Suppressor macrophage treated with lipopolysaccharide for 1 hour (primary cell): Measurements from ENCODE around the gene NEK11.
"Not testable (repeated sequence)": the region's sequence is repeated elsewhere in the genome, so short reads cannot be mapped to it uniquely, and the experiment has no call there.

ENCODE experiments used
- DNase-seq, 3 donors: peaks; one replicate each; pipeline ENCODE4 v3.0.0-alpha.2; 2020 to 2022

Gene NEK11

DNA sequence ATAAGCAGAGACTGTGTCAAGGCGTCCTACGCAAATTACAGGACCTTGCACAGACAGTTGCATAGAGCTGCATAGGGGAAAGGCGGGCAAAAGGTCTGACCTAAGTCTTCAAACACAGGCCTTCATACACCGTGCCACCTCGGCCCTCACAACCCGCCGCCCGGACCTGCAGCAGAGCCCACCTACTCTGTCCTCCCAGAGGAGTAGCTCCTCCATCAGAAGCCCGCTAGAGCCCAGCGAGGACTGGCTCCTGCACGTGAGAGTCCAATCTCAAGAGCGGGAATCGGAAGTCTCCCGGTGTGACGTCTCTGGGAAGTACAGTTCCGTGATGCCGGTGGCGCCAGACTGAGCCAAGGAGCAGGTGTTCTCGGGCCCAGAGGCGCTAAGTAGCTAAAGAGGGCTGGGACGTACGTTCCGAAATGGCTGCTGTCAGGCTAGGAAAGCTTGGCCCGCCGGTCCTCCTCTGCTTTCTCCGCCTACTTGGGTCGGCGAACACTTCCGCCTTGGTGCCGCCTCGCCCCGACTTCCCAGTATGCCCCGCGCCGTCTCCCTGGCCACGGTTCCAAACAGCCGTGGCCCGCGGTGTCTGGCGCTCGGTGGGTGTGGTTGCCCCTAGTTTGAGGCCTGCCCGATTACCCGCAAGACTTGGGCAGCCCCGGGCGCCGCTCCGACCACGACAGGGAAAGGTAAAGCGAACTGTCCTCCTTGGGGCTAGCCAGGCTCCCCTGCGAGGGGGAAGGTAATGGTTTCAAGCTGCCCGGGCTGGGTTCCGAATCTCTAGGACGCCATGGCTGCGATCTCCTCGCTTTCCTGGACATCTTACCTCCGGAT, at the start of gene NEK11, which contains the start of gene ASTE1:
Gene NEK11 (plus strand): TSS at position 557 of the 831 bp plus-strand sequence. CDS start 2,832 bp downstream, outside the sequence.
Gene ASTE1 (minus strand): TSS at position 505 of the 831 bp plus-strand sequence. CDS start 1,519 bp downstream, outside the sequence.
- DNase-seq = peak; percentile 90 to 94 (median 93)

GRCh38 chr3:130979117-130979516, 47.6 kb upstream of the NEK11 start:
- no peak for DNase-seq

DNA sequence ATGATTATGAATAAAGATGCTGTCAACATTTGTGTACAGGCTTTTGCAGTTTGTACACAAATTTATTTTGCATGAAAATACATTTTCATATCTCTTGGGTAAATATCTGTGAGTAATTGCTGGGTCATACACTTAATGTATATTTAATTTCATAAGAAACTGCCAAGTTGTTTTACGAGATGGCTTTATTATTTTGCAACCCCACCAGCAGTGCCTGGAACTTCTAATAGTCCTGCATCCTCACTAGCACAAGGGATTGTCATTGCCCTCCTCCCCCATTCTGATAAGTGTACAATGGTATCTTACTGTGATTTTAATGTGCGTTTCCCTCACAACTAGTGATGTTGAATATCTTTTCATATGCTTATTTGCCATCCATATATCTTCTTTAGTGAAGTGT, 45.2 kb upstream of the NEK11 start:
- DNase-seq = no peak

DNA sequence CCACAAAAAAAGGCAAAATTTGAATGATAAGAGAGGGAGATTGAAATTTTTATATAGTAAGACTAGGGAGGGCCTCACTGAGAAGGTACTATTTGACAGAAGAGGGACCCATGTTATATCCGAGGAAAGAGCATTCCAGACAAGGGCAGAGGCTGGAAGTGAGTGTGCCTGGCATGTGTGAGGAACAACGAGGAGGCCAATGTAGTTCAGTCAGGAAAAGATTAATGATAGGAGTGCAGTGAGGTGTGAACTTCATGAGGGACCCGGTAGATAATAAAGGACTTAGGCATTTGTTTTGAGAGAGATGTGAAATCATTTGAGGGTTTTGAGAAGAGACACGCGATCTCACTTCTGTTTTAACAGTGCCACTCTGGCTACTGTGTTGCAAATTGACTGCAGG, 36.4 kb upstream of the NEK11 start:
- DNase-seq = no peak

DNA sequence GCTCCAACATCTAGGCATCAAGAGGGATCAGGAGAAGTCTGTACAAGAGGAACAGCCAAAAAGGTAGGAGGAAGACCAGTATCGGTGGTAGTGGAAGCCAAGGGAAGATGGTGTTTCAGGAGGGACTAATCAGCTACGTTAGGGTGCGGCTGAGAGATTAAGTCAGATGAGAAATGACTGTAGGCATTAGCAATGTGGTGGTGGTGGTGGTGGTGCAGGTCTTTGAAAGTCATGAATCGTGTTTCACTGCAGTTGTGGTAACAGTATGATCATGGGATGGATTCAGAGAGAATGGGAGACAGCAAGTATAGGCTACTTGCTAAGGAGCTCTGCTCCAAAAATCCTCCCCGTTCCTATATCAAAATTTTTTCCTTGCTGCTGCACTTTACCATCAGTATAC, 35.6 kb upstream of the NEK11 start:
- DNase-seq = no peak

GRCh38 chr3:130992344-130992743, 34.3 kb upstream of the NEK11 start:
- no peak for DNase-seq

GRCh38 chr3:130997289-130997688, 29.4 kb upstream of the NEK11 start:
- peak in 2 of 3 donors; percentile 39 to 43 for DNase-seq

GRCh38 chr3:131001071-131001470, 25.6 kb upstream of the NEK11 start:
- no peak for DNase-seq

GRCh38 chr3:131004603-131005002, 22.1 kb upstream of the NEK11 start:
- DNase-seq = no peak

- no peak for DNase-seq
These were observed 19.4 kb upstream of the NEK11 start for GRCh38 chr3:131007256-131007655.

- no peak for DNase-seq
These were observed 18.9 kb upstream of the NEK11 start for GRCh38 chr3:131007782-131008181.

DNA sequence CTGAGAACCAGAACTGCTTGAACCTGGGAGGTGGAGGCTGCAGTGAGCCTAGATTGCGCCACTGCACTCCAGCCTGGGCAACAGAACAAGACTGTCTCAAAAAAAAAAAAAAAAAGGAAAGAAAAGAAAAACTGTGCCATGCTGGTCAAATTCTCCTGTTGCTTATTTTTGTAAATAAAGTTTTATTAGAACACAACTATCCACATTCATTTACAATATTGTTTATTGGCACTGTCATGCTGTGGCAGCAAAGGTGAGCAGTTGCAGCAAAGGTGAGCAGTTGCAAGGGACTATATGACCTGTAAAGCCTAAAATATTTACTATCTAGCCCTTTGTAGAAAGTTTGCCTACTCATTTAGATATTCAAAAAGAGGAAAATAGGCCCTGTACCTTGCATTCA, 18.4 kb upstream of the NEK11 start:
- DNase-seq = no peak

GRCh38 chr3:131009698-131010097, 17.0 kb upstream of the NEK11 start:
- no peak for DNase-seq

DNA sequence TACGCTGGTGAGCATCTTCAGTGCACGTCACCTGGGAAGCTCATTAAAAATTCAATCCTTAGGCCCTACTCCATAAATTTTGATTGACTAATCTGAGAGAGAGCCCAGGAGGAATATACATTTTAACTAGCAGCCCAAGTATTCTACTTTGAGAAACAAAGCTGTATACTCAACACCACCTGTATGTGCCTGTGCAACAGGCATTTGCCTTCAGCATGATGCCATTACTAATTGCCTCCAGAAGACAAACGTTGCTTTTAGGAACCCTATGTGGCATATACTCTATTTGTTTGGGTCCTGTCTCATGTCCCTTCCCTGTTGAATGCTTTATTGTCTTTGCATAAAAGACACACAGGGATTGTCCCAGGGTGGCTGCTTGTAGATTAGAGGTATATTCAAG, 7.7 kb upstream of the NEK11 start:
- DNase-seq = no peak

- DNase-seq = peak; percentile 64 to 82 (median 67)
These were observed 6.5 kb upstream of the NEK11 start for GRCh38 chr3:131020122-131020693.

- no peak for DNase-seq
These were observed 1.1 kb upstream of the NEK11 start for GRCh38 chr3:131025539-131025938.

GRCh38 chr3:131028844-131029243, 2.2 kb downstream of the NEK11 start:
- no peak for DNase-seq

DNA sequence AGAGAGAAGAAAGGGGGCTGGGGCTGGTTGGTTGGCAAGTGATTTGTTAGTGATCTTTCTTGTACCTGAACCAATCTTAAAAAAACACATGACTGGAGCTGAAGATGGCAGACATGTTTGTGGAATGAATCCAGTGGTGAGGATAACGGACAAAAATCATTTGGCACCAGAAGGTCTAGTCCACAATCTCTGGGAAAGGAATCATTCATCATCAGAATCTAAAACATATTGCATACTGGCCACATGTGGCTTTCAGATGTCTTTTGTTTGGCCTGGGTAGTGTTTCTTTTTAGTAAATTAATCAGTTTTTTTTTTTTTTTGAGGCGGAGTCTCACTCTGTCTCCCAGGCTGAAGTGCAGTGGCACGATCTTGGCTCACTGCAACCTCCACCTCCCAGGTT, 5.0 kb downstream of the NEK11 start:
- no peak for DNase-seq

DNA sequence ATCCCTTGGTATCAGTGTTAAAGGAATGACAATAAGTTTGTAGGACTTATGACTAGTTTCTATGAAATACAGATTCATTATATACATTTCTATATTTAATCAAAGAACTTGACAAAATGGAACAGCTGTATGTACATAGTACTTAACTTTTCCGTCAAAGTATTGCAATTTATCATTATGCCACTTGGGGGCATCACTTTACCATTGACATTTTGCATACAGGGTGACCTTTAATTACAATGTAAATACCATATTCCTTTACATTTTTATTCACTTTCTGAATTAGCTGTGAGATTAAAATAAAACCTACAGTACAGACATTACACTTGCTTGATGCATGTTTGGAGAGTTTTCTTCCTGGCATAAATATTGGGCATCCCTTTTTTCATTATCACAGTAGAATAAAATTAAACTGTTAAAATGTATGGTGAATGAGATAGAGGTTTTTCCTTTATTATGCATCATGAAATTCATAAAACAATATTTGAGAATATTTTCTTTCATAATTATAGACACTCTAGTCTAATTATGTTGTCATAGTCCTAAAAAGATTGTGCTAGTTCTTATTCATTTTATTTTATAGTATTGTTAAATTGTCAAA, 6.9 kb downstream of the NEK11 start:
- peak; percentile 60 to 81 (median 80) for DNase-seq

DNA sequence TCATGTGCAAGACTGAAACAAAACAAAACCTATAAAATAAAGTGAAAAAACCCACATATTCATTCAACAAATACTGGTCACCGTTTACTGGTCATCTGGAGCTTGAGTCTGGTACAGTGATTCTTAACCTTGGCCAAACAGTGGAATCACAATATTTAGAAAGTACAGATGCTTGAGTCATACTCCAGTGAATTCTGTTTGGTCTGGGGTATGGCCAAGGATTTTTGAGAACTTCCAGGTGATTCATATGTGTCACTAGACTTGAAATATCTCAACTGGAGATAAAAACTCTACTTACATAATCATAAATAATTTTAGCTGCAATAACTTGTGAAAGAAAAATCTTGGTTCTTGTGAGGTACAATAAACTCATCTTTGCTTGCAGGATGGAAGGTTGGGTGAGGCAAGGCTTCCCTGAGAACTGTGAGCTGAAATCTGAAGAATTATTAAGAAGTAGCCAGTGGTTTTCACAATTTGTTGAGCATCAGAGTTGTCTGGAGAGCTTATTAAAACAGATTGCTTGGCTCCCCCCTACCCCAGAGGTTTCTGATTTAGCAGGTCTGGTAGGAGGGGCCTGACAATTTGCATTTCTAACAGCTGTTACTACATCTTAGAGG, 9.6 kb downstream of the NEK11 start:
- DNase-seq = no peak

- DNase-seq = no peak
These were observed 10.3 kb downstream of the NEK11 start for GRCh38 chr3:131036986-131037385.

DNA sequence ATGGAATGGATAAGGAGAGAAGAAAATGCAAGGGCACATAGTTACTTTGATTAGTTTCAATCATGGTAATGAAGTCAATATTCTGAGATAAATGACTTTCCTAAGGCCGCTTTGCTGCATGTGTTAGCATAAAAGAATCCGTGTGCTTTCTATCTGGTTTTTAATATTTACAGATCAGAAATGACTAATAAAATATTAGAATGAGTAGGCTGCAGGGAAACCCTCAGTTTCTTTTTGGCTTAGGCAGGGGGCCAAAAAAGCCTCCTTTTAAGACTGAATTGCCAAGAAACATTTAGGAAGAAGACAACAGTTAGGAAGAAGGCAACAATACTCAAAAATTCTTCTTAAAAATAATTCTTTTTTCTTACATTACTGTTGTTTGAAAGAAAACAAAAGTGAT, 11.6 kb downstream of the NEK11 start:
- DNase-seq = no peak

DNA sequence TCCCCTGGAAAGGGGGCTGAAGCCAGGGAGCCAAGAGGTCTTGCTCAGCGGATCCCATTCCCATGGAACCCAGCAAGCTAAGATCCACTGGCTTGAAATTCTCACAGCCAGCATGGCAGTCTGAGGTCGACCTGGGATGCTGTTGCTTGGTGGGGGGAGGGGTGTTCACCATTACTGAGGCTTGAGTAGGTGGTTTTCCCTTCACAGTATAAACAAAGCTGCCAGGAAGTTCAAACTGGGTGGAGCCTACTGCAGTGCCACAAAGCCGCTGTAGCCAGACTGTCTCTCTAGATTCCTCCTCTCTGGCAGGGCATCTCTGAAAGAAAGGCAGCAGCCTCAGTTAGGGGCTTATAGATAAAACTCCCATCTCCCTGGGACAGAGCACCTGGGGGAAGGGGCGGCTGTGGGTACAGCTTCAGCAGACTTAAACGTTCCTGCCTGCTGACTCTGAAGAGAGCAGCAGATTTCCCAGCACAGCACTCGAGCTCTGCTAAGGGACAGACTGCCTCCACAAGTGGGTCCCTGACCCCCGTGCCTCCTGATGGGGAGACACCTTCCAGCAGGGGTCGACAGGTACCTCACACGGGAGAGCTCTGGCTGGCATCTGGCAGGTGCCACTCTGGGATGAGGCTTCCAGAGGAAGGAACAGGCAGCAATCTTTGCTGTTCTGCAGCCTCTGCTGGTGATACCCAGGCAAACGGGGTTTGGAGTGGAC, 15.8 kb downstream of the NEK11 start:
- not testable (repeated sequence) for DNase-seq
